K562 (cell line): ENCODE results near the gene DAB1. TPM values are rescaled to one million over a fixed set of nuclear protein-coding genes. Genes with fewer than 3 reads are reported as not detected.
"Not testable (repeated sequence)": the region's sequence is repeated elsewhere in the genome, so short reads cannot be mapped to it uniquely, and the experiment has no call there.

ENCODE experiments used
- ATAC-seq: fragments of 200-7000 bp; cut with Tn5 transposase; 3 replicates; pipeline ENCODE4 v1.9.1; 2020; ENCODE audit warnings: moderate library complexity
- BruUV-seq: library from RNA; stranded (reverse); fragments of 400-500 nt; replicated peaks from 2 replicates; lab custom pipeline; 2021; lab: Mats Ljungman, UMichigan
- CTCF ChIA-PET: fragments of 300-600 bp; formaldehyde crosslinking; extraction: SDS; loops from one replicate; lab custom pipeline; 2021; ENCODE audit warnings: low intra/inter-chr PET ratio; lab: Yijun Ruan, JAX
- POLR2A ChIA-PET: fragments of 300-600, 350-650 bp; sonication (Branson Sonifier 250); formaldehyde crosslinking; extraction: SDS; loops from one replicate; lab custom pipeline; 2021; ENCODE audit warnings: antibody characterized with exemption, inconsistent platforms; lab: Yijun Ruan, JAX
- DNase-seq, 4 experiments: peaks; one replicate each; pipeline versions ENCODE4 v3.0.0 to v3.0.0-alpha.2; 2011 to 2018; ENCODE audit warnings: low spot score in 3 of 4, mixed read lengths in 3 of 4; ENCODE audit errors: extremely low read depth in 1 of 4
- FAIRE-seq: peaks from 2 replicates; lab custom pipeline; 2011; peaks lifted over from hg19 to GRCh38; lab: Jason Lieb, UNC
- H2AFZ ChIP-seq: 2 replicates; pipeline ENCODE4 v1.6.0; 2011; ENCODE audit warnings: low read depth, low read length, control low read depth, inconsistent platforms
- H3K27ac ChIP-seq: fragments of 200-600 bp; 3 replicates; pipeline ENCODE4 v1.8.0; 2011; ENCODE audit warnings: low read depth, mild to moderate bottlenecking, control low read depth, inconsistent platforms, low read length, moderate library complexity, mixed read lengths; ENCODE audit errors: extremely low read depth
- H3K27me3 ChIP-seq, 2 experiments: fragments of 300-600 bp in 1 of 2; 2 replicates in 1 of 2; 3 replicates in 1 of 2; pipeline versions ENCODE4 v1.6.0 to v1.8.0; 2011; ENCODE audit warnings: inconsistent platforms in 2 of 2, low read length in 2 of 2, mild to moderate bottlenecking in 1 of 2, mixed read lengths in 1 of 2, moderate library complexity in 1 of 2; ENCODE audit not compliant: control insufficient read depth in 2 of 2, insufficient read depth in 2 of 2
- H3K36me3 ChIP-seq: fragments of 300-600 bp; 3 replicates; pipeline ENCODE4 v1.8.0; 2011; ENCODE audit warnings: mild to moderate bottlenecking, low read length, inconsistent platforms; ENCODE audit not compliant: control insufficient read depth, insufficient read depth
- H3K4me1 ChIP-seq, 2 experiments: fragments of 200-600 bp in 1 of 2; replicated peaks in 1 of 2; 2 replicates in 1 of 2; 3 replicates in 1 of 2; pipeline versions ENCODE4 v1.5.1 to v1.8.0; 2011; ENCODE audit warnings: inconsistent platforms in 2 of 2, low read length in 2 of 2, mild to moderate bottlenecking in 1 of 2, mixed read lengths in 1 of 2, moderate library complexity in 1 of 2; ENCODE audit not compliant: control insufficient read depth in 2 of 2, insufficient read depth in 2 of 2
- H3K4me2 ChIP-seq: 2 replicates; pipeline ENCODE4 v1.6.1; 2011; ENCODE audit warnings: low read length, control low read depth, inconsistent platforms, mixed read lengths; ENCODE audit not compliant: insufficient read depth
- H3K4me3 ChIP-seq: fragments of 200-600 bp; sonication (generic), shearing (Covaris generic); 2 replicates; pipeline ENCODE4 v1.5.1; 2016; ENCODE audit warnings: control low read depth, inconsistent platforms
- H3K79me2 ChIP-seq: fragments of 200-600 bp; 3 replicates; pipeline ENCODE4 v1.8.0; 2011; ENCODE audit warnings: low read length, inconsistent platforms; ENCODE audit not compliant: control insufficient read depth, insufficient read depth
- H3K9ac ChIP-seq, 2 experiments: 2 replicates each; pipeline versions ENCODE4 v1.6.0 to v1.6.1; 2011; ENCODE audit warnings: low read depth in 2 of 2, low read length in 2 of 2, control low read depth in 1 of 2, inconsistent platforms in 1 of 2, mild to moderate bottlenecking in 1 of 2, mixed read lengths in 1 of 2; ENCODE audit not compliant: insufficient read depth in 1 of 2
- H3K9me1 ChIP-seq: one replicate; pipeline ENCODE4 v1.6.0; 2011; ENCODE audit warnings: inconsistent platforms, mild to moderate bottlenecking, low read length, moderate library complexity; ENCODE audit not compliant: control insufficient read depth, insufficient read depth
- H3K9me3 ChIP-seq: replicated peaks from 2 replicates; pipeline ENCODE4 v1.5.1; 2011; ENCODE audit warnings: low read depth, low read length, inconsistent platforms; ENCODE audit not compliant: control insufficient read depth, insufficient read depth
- H4K20me1 ChIP-seq: replicated peaks from 2 replicates; pipeline ENCODE4 v1.6.1; 2011; ENCODE audit warnings: low read length, inconsistent platforms, mixed read lengths; ENCODE audit not compliant: control insufficient read depth, insufficient read depth
- CBX1 ChIP-seq: sonication (generic); IDR thresholded peaks from 2 replicates; pipeline ENCODE4 v1.6.1; 2016; ENCODE audit warnings: antibody characterized with exemption, low read depth, mild to moderate bottlenecking
- WGBS: fragments of 100-300 bp; shearing (Covaris generic); methylation state at CpG from one replicate; pipeline ENCODE4 v1.1.6; 2016; ENCODE audit warnings: low coverage, mixed read lengths; ENCODE audit not compliant: insufficient coverage; ENCODE audit errors: missing lambda C conversion rate; 5-methylcytosine and 5-hydroxymethylcytosine counted together
- in situ Hi-C: fragments of 300-500 bp; cut with MboI; formaldehyde crosslinking; loops from 4 replicates; pipeline ENCODE4 v1.15.0; 2018; ENCODE audit warnings: inconsistent platforms, mixed read lengths
- intact Hi-C: fragments of 100-400 bp; cut with micrococcal nuclease; formaldehyde crosslinking; loops from 2 replicates; pipeline ENCODE4 v1.14.2; 2022
- polyA plus RNA-seq, 8 experiments: library from polyadenylated mRNA; depleted of rRNA in 4 of 8; stranded (reverse) in 5 of 8; unstranded in 3 of 8; fragments of >200 nt; fragmentation: Nextera tagmentation in 2 of 8; fragmentation: Illumina TruSeq in 1 of 8; extraction: Ambion mirVana in 2 of 8; extraction: Trizol in 1 of 8; gene quantifications; 2 replicates each; pipeline versions ENCODE4 v1.2.1 to v1.2.3, GENCODE V29; 2011 to 2014; ENCODE audit warnings: inconsistent platforms in 1 of 8, missing spikeins in 1 of 8
- total RNA-seq, 7 experiments: library from RNA; depleted of rRNA in 6 of 7; stranded (reverse); fragments of >200 nt in 6 of 7; fragmentation: Illumina TruSeq in 2 of 7; extraction: Trizol in 2 of 7; gene quantifications; 2 replicates each; pipeline versions ENCODE4 v1.2.1 to v1.2.3, GENCODE V29; 2011 to 2021; ENCODE audit warnings: low replicate concordance in 1 of 7
- TF ChIP-seq, protein P1 (sequence below): sonication (generic); formaldehyde crosslinking; IDR thresholded peaks from 2 replicates; pipeline ENCODE4 v1.9.0; 2022; ENCODE audit warnings: mild to moderate bottlenecking, missing genetic modification reagents
- TF ChIP-seq, protein P2 (sequence below): fragments of 250-450 bp; sonication (Bioruptor Pico); IDR thresholded peaks from 2 replicates; pipeline ENCODE4 v1.9.0; 2021; ENCODE audit warnings: mild to moderate bottlenecking, inconsistent platforms

Gene DAB1
- total and polyA plus RNA-seq, 9 of the 15 experiments (the other 6 are each of a cell fraction or from before 2014, with no cell fraction given), result not detected

DNA sequence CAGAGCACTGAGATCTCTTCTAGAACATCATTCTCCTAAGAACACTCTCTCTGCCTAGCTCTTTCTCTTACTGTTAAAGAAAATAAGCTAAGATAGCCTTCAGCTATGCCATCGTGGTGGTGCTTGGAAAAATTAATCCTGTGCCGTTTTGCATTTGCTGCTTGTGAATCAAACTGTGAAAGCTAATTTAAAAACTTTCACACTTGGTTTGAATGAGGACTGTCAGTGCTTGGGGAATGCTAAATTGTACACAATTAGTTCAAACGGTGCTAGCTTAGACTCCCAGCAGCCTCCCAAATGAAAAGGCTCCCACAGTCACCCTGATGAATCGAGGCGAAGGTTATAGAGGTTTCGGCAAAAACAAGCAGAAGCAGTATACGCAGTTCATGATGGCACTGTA is 79.6 kb downstream of the DAB1 start:
- intact Hi-C loops (no loop called here), in situ Hi-C loops (no loop called here)
- no peak overlapping the region for H2AFZ ChIP-seq
- H3K9ac ChIP-seq, result no peak overlapping the region
- no peaks in the 10 kb centered on the region for H3K9me1 ChIP-seq
- FAIRE-seq (no peak), DNase-seq (no peak), ATAC-seq (no peak)
- no TSS peak for BruUV-seq
- no peaks in the 10 kb centered on the region for H3K36me3 ChIP-seq
- ChIA-PET CTCF (no interaction called here), POLR2A (no interaction called here)
- H3K4me2 ChIP-seq, result no peak overlapping the region
- H3K27ac ChIP-seq, result no peak overlapping the region
- H3K4me3 ChIP-seq, result no peak overlapping the region
- H3K9me3 ChIP-seq, result no peaks in the 10 kb centered on the region
- no peaks in the 10 kb centered on the region for H3K79me2 ChIP-seq
- peaks cover 0 to 4% of the 10 kb centered on the region in 2 experiments; a peak in 1 of 5 replicates for H3K27me3 ChIP-seq
- WGBS, result 0% methylated on average over 5 of the region's 7 CpGs
- H4K20me1 ChIP-seq, result no peaks in the 10 kb centered on the region
- TF ChIP-seq CBX1, result no peak
- TF ChIP-seq, protein P1, sequence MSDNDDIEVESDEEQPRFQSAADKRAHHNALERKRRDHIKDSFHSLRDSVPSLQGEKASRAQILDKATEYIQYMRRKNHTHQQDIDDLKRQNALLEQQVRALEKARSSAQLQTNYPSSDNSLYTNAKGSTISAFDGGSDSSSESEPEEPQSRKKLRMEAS (CRISPR knock-in tag), result no peak
- TF ChIP-seq, protein P2, sequence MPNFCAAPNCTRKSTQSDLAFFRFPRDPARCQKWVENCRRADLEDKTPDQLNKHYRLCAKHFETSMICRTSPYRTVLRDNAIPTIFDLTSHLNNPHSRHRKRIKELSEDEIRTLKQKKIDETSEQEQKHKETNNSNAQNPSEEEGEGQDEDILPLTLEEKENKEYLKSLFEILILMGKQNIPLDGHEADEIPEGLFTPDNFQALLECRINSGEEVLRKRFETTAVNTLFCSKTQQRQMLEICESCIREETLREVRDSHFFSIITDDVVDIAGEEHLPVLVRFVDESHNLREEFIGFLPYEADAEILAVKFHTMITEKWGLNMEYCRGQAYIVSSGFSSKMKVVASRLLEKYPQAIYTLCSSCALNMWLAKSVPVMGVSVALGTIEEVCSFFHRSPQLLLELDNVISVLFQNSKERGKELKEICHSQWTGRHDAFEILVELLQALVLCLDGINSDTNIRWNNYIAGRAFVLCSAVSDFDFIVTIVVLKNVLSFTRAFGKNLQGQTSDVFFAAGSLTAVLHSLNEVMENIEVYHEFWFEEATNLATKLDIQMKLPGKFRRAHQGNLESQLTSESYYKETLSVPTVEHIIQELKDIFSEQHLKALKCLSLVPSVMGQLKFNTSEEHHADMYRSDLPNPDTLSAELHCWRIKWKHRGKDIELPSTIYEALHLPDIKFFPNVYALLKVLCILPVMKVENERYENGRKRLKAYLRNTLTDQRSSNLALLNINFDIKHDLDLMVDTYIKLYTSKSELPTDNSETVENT, result no peak
- peaks cover 0 to 4% of the 10 kb centered on the region in 2 experiments; a peak in 2 of 5 replicates for H3K4me1 ChIP-seq

DNA sequence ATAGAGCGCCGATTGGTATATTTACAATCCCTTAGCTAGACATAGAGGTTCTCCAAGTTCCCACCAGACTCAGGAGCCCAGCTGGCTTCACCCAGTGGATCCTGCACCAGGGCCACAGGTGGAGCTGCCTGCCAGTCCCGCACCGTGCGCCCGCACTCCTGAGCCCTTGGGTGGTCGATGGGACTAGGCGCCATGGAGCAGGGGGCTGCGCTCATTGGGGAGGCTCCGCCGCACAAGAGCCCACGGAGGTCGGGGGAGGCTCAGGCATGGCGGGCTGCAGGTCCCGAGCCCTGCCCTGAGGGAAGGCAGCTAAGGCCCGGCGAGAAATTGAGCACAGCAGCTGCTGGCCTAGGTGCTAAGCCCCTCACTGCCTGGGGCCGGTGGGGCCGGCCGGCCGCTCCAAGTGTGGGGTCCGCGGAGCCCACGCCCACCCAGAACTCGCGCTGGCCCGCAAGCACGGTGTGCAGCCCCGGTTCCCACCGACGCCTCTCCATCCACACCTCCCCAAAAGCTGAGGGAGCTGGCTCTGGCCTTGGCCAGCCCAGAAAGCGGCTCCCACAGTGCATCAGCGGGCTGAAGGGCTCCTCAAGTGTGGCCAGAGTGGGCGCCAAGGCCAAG is 80.5 kb downstream of the DAB1 start:
- in situ Hi-C loops, H2AFZ ChIP-seq, DNase-seq, BruUV-seq, intact Hi-C loops, H3K27me3 ChIP-seq, FAIRE-seq, ATAC-seq, H4K20me1 ChIP-seq, H3K4me3 ChIP-seq, H3K27ac ChIP-seq, CTCF ChIA-PET, H3K9ac ChIP-seq, H3K79me2 ChIP-seq, H3K4me1 ChIP-seq, H3K36me3 ChIP-seq, H3K4me2 ChIP-seq, H3K9me3 ChIP-seq, H3K9me1 ChIP-seq: not testable (repeated sequence)
- POLR2A ChIA-PET, result interaction anchor here (0.7 kb wide), 1 partner anchor 255 kb away, joined by 3 read pairs; no protein-coding TSS in a partner anchor
- WGBS, result 12% methylated on average over 20 of the region's 34 CpGs
